ENCODE data around the gene TNNT2.

DNA sequence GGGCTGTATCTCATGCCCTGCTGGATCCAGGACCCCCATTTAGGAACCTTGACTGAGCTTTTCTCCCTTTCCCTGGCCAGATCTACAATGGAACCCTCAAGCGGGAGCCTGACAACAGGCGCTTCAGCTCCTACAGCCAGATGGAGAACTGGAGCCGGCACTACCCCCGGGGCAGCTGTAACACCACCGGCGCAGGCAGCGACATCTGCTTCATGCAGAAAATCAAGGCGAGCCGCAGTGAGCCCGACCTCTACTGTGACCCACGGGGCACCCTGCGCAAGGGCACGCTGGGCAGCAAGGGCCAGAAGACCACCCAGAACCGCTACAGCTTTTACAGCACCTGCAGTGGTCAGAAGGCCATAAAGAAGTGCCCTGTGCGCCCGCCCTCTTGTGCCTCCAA, 64.4 kb downstream of the TNNT2 start:
- no peak for TF ChIP-seq NRF1 (IDR thresholded peaks at IDR 0.05; ENCODE audit: low read depth, low read length)
- TF ChIP-seq, protein P1, sequence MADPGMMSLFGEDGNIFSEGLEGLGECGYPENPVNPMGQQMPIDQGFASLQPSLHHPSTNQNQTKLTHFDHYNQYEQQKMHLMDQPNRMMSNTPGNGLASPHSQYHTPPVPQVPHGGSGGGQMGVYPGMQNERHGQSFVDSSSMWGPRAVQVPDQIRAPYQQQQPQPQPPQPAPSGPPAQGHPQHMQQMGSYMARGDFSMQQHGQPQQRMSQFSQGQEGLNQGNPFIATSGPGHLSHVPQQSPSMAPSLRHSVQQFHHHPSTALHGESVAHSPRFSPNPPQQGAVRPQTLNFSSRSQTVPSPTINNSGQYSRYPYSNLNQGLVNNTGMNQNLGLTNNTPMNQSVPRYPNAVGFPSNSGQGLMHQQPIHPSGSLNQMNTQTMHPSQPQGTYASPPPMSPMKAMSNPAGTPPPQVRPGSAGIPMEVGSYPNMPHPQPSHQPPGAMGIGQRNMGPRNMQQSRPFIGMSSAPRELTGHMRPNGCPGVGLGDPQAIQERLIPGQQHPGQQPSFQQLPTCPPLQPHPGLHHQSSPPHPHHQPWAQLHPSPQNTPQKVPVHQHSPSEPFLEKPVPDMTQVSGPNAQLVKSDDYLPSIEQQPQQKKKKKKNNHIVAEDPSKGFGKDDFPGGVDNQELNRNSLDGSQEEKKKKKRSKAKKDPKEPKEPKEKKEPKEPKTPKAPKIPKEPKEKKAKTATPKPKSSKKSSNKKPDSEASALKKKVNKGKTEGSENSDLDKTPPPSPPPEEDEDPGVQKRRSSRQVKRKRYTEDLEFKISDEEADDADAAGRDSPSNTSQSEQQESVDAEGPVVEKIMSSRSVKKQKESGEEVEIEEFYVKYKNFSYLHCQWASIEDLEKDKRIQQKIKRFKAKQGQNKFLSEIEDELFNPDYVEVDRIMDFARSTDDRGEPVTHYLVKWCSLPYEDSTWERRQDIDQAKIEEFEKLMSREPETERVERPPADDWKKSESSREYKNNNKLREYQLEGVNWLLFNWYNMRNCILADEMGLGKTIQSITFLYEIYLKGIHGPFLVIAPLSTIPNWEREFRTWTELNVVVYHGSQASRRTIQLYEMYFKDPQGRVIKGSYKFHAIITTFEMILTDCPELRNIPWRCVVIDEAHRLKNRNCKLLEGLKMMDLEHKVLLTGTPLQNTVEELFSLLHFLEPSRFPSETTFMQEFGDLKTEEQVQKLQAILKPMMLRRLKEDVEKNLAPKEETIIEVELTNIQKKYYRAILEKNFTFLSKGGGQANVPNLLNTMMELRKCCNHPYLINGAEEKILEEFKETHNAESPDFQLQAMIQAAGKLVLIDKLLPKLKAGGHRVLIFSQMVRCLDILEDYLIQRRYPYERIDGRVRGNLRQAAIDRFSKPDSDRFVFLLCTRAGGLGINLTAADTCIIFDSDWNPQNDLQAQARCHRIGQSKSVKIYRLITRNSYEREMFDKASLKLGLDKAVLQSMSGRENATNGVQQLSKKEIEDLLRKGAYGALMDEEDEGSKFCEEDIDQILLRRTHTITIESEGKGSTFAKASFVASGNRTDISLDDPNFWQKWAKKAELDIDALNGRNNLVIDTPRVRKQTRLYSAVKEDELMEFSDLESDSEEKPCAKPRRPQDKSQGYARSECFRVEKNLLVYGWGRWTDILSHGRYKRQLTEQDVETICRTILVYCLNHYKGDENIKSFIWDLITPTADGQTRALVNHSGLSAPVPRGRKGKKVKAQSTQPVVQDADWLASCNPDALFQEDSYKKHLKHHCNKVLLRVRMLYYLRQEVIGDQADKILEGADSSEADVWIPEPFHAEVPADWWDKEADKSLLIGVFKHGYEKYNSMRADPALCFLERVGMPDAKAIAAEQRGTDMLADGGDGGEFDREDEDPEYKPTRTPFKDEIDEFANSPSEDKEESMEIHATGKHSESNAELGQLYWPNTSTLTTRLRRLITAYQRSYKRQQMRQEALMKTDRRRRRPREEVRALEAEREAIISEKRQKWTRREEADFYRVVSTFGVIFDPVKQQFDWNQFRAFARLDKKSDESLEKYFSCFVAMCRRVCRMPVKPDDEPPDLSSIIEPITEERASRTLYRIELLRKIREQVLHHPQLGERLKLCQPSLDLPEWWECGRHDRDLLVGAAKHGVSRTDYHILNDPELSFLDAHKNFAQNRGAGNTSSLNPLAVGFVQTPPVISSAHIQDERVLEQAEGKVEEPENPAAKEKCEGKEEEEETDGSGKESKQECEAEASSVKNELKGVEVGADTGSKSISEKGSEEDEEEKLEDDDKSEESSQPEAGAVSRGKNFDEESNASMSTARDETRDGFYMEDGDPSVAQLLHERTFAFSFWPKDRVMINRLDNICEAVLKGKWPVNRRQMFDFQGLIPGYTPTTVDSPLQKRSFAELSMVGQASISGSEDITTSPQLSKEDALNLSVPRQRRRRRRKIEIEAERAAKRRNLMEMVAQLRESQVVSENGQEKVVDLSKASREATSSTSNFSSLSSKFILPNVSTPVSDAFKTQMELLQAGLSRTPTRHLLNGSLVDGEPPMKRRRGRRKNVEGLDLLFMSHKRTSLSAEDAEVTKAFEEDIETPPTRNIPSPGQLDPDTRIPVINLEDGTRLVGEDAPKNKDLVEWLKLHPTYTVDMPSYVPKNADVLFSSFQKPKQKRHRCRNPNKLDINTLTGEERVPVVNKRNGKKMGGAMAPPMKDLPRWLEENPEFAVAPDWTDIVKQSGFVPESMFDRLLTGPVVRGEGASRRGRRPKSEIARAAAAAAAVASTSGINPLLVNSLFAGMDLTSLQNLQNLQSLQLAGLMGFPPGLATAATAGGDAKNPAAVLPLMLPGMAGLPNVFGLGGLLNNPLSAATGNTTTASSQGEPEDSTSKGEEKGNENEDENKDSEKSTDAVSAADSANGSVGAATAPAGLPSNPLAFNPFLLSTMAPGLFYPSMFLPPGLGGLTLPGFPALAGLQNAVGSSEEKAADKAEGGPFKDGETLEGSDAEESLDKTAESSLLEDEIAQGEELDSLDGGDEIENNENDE (IDR thresholded peaks at IDR 0.05; ENCODE audit: insufficient replicate concordance, low read length) = no peak

Measured in H1 (cell line).